ENCODE data around the gene RIMS4. TPM values are rescaled to one million over a fixed set of nuclear protein-coding genes. Genes with fewer than 3 reads are reported as not detected.

Gene RIMS4
- total and polyA plus RNA-seq, 2 donors (not counting 1 experiment from before 2014, with no cell fraction given), result not detected

GRCh38 chr20:44706301-44707017 is 103.9 kb downstream of the RIMS4 start:
- Mint-ChIP-seq H3K27ac (peak overlapping the region; percentile 12), H3K9me3 (ENCODE audit: insufficient read depth) (no peaks in the 10 kb centered on the region), H3K4me1 (peaks cover 16% of the 10 kb centered on the region), H3K27me3 (peaks cover 6% of the 10 kb centered on the region), H3K4me3 (no peak overlapping the region)
- WGBS (ENCODE audit: insufficient coverage), result 88% methylated on average over 9 of the region's 10 CpGs
- no peaks in the 10 kb centered on the region for H3K79me2 ChIP-seq (ENCODE audit: control insufficient read depth, insufficient read depth, low read length)
- no peak for DNase-seq
- CTCF ChIA-PET, result interaction anchor here (0.8 kb wide), 1 partner anchor 21 kb away, joined by 3 read pairs; no protein-coding TSS in a partner anchor
- H3K27me3 ChIP-seq (replicated peaks in 1 of 4; ENCODE audit: control extremely low read depth in 1 of 4, control insufficient read depth in 3 of 4, insufficient read depth in 4 of 4, low read length in 3 of 4), result peaks cover 0 to 6% (median 0%) of the 10 kb centered on the region in 4 experiments
- peaks cover 7 to 11% of the 10 kb centered on the region in 2 donors for H3K4me1 ChIP-seq (ENCODE audit: control insufficient read depth in 2 of 2, insufficient read depth in 2 of 2, low read length in 2 of 2)
- no peak overlapping the region for H3K4me2 ChIP-seq (replicated peaks; ENCODE audit: low read depth, low read length, poor library complexity, severe bottlenecking)
- intact Hi-C loops (cut with micrococcal nuclease), result no loop called here
- H2AFZ ChIP-seq (ENCODE audit: insufficient read depth, low read depth, low read length, poor library complexity, severe bottlenecking), result no peak overlapping the region
- POLR2A ChIA-PET, result no interaction called here
- no peaks in the 10 kb centered on the region for H3K9me3 ChIP-seq (ENCODE audit: control extremely low read depth in 1 of 3, control insufficient read depth in 2 of 3, insufficient read depth in 1 of 3, low read length in 2 of 3)
- no peak overlapping the region for H3K27ac ChIP-seq (ENCODE audit: low read length in 2 of 2)
- H4K20me1 ChIP-seq (ENCODE audit: control insufficient read depth, insufficient read depth, low read length, poor library complexity, severe bottlenecking), result no peaks in the 10 kb centered on the region
- ATAC-seq (ENCODE audit: low read depth), result no peak
- TF ChIP-seq EZH2 (IDR thresholded peaks at IDR 0.05; ENCODE audit: borderline replicate concordance, insufficient read depth, low read depth, low read length, poor library complexity, severe bottlenecking) (no peak), CTCF (IDR thresholded peaks at IDR 0.05) (no peak)
- no peak overlapping the region for H3K9ac ChIP-seq (ENCODE audit: low read length)
- H3K36me3 ChIP-seq (replicated peaks in 1 of 2; ENCODE audit: control extremely low read depth in 1 of 2, control insufficient read depth in 1 of 2, extremely low read depth in 1 of 2, insufficient read depth in 2 of 2, low read length in 1 of 2), result no peaks in the 10 kb centered on the region
- H3K4me3 ChIP-seq (ENCODE audit: control extremely low read depth in 1 of 5, extremely low read depth in 1 of 5, insufficient read depth in 1 of 5, low read depth in 2 of 5, low read length in 4 of 5), result no peak overlapping the region

GRCh38 chr20:44705364-44706094 is 104.8 kb downstream of the RIMS4 start:
- peaks cover 16% of the 10 kb centered on the region for H3K4me1 Mint-ChIP-seq
- peaks cover 5% of the 10 kb centered on the region for H3K27me3 Mint-ChIP-seq
- intact Hi-C loops (cut with micrococcal nuclease), result no loop called here
- Histone ChIP-seq H4K20me1 (ENCODE audit: control insufficient read depth, insufficient read depth, low read length, poor library complexity, severe bottlenecking) (no peaks in the 10 kb centered on the region), H3K79me2 (ENCODE audit: control insufficient read depth, insufficient read depth, low read length) (no peaks in the 10 kb centered on the region), H3K4me1 (ENCODE audit: control insufficient read depth in 2 of 2, insufficient read depth in 2 of 2, low read length in 2 of 2) (peaks cover 7 to 11% of the 10 kb centered on the region in 2 donors), H3K4me3 (ENCODE audit: control extremely low read depth in 1 of 5, extremely low read depth in 1 of 5, insufficient read depth in 1 of 5, low read depth in 2 of 5, low read length in 4 of 5) (no peak overlapping the region), H3K9me3 (ENCODE audit: control extremely low read depth in 1 of 3, control insufficient read depth in 2 of 3, insufficient read depth in 1 of 3, low read length in 2 of 3) (no peaks in the 10 kb centered on the region), H2AFZ (ENCODE audit: insufficient read depth, low read depth, low read length, poor library complexity, severe bottlenecking) (no peak overlapping the region), H3K36me3 (replicated peaks in 1 of 2; ENCODE audit: control extremely low read depth in 1 of 2, control insufficient read depth in 1 of 2, extremely low read depth in 1 of 2, insufficient read depth in 2 of 2, low read length in 1 of 2) (no peaks in the 10 kb centered on the region), H3K4me2 (replicated peaks; ENCODE audit: low read depth, low read length, poor library complexity, severe bottlenecking) (no peak overlapping the region), H3K27me3 (replicated peaks in 1 of 4; ENCODE audit: control extremely low read depth in 1 of 4, control insufficient read depth in 3 of 4, insufficient read depth in 4 of 4, low read length in 3 of 4) (peaks cover 0 to 7% (median 0%) of the 10 kb centered on the region in 4 experiments), H3K9ac (ENCODE audit: low read length) (no peak overlapping the region), H3K27ac (ENCODE audit: low read length in 2 of 2) (no peak overlapping the region)
- ATAC-seq (ENCODE audit: low read depth), result no peak
- no peak overlapping the region for H3K27ac Mint-ChIP-seq
- H3K4me3 Mint-ChIP-seq, result no peak overlapping the region
- POLR2A ChIA-PET, result no interaction called here
- 91% methylated on average over 3 of the region's 4 CpGs for WGBS (ENCODE audit: insufficient coverage)
- DNase-seq, result no peak
- no peaks in the 10 kb centered on the region for H3K9me3 Mint-ChIP-seq (ENCODE audit: insufficient read depth)
- CTCF ChIA-PET, result interaction anchor here (0.8 to 1.3 kb wide), 2 partner anchors 20 kb away, joined by 3 read pairs; no protein-coding TSS in a partner anchor
- TF ChIP-seq EZH2 (IDR thresholded peaks at IDR 0.05; ENCODE audit: borderline replicate concordance, insufficient read depth, low read depth, low read length, poor library complexity, severe bottlenecking) (no peak), CTCF (IDR thresholded peaks at IDR 0.05) (no peak)

Data from B cell (primary cell).